ENCODE measurements around the gene ZDHHC14. TPM values are rescaled to one million over a fixed set of nuclear protein-coding genes. Genes with fewer than 3 reads are reported as not detected.

The ZDHHC14 gene
- total RNA-seq, 2 donors from 2014 or later = 13.0 to 19.1 TPM

- TF ChIP-seq CTCF (IDR thresholded peaks at IDR 0.05) = no peak
- H3K4me3 ChIP-seq = no peak overlapping the region
- DNase-seq (ENCODE audit: low spot score) = no peak
- no peaks in the 10 kb centered on the region for H3K36me3 ChIP-seq
- no peaks in the 10 kb centered on the region for H3K9me3 ChIP-seq
- no peak overlapping the region for H3K27ac ChIP-seq
- no peaks in the 10 kb centered on the region for H3K4me1 ChIP-seq
- H3K27me3 ChIP-seq = no peaks in the 10 kb centered on the region
Observed at GRCh38 chr6:157568702-157569101, 187.7 kb downstream of the ZDHHC14 start.

DNA sequence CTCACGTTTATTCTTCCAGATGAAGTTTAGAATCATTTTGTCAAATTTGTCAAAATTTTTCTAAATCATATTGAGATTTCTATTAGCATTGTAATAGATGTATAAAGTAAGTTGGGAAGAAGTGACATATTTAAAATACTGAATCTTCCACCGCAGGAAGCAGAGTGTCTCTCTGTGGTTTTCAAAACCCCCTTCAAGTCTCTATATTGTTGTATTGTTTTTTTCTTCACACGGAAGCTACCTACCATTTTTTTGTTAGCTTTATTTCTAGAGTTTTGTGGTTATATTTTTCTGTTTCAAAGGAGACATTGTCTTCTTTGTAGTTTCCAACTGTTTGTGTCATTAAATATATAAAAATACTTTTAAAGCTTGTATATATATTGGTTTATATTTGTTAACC lies 188.6 kb downstream of the ZDHHC14 start:
- Histone ChIP-seq H3K9me3 (no peaks in the 10 kb centered on the region), H3K27me3 (no peaks in the 10 kb centered on the region), H3K4me3 (no peak overlapping the region), H3K27ac (no peak overlapping the region), H3K36me3 (no peaks in the 10 kb centered on the region), H3K4me1 (no peaks in the 10 kb centered on the region)
- DNase-seq (ENCODE audit: low spot score) = no peak
- TF ChIP-seq CTCF (IDR thresholded peaks at IDR 0.05) = no peak

DNA sequence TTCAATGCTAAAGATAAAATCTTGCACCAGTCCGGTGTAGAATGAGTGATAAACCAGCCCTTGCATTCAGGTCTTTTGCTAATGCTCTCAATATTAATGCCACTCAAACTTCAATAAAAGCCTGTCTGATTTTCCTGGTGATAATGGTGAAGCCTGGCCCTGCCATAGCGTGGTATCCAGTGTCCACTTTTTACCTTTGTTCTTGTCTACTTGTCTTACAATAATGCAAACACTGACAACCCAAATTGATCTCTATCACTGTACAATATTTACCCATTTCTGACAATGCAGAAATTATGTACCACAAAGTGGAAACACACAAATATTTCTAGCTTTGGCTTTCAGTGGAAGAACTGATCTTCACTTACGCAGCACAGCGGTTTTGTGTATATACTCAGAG lies 189.1 kb downstream of the ZDHHC14 start:
- H3K36me3 ChIP-seq = no peaks in the 10 kb centered on the region
- no peak for DNase-seq (ENCODE audit: low spot score)
- no peaks in the 10 kb centered on the region for H3K9me3 ChIP-seq

DNA sequence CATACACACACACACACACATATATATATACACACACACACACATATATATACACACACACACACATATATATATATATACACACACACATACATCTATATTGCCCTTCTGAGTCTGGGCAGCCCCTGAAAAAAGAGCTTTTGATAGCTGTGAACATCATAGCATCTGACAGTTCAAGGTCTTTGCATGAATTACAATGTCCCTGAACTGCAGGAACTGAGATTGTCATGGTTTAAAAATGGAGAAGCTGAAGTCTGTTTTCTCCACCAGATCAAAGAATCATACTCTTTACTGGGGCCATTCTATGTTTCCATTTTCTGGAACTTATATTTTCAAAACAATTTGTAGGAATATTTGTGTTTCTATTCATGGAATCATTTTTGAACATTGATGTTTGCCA lies 189.8 kb downstream of the ZDHHC14 start:
- Histone ChIP-seq H3K36me3 (no peaks in the 10 kb centered on the region), H3K27ac (no peak overlapping the region), H3K4me1 (no peaks in the 10 kb centered on the region), H3K9me3 (no peaks in the 10 kb centered on the region), H3K27me3 (no peaks in the 10 kb centered on the region), H3K4me3 (no peak overlapping the region)
- DNase-seq (ENCODE audit: low spot score) = no peak
- TF ChIP-seq CTCF (IDR thresholded peaks at IDR 0.05) = no peak

More for the DNA sequence above, 189.1 kb downstream of the ZDHHC14 start:
- no peak for TF ChIP-seq CTCF (IDR thresholded peaks at IDR 0.05)
- Histone ChIP-seq H3K4me3 (no peak overlapping the region), H3K4me1 (no peaks in the 10 kb centered on the region), H3K27ac (no peak overlapping the region), H3K27me3 (no peaks in the 10 kb centered on the region)

DNA sequence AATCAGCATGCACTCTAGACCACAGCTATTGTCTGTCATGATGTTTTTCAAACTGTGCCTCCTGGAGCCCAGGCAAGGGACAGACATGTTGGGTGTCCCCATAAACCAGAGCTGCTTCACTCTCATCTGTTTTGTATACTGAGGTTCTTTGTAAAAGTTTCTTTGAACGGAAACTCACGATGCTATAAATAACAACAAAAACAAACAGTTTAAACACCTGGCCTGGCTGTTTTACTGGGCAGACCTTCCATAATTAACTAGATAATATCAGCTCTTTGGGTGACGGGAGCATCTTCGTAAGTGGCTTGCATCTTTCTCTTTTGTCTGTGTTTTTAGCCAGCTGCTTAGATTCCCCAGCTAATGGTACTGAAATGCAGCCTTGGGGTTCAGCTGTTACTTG lies 190.3 kb downstream of the ZDHHC14 start:
- Histone ChIP-seq H3K27me3 (no peaks in the 10 kb centered on the region), H3K27ac (no peak overlapping the region), H3K36me3 (no peaks in the 10 kb centered on the region), H3K4me1 (no peaks in the 10 kb centered on the region), H3K9me3 (no peaks in the 10 kb centered on the region), H3K4me3 (no peak overlapping the region)
- no peak for TF ChIP-seq CTCF (IDR thresholded peaks at IDR 0.05)
- no peak for DNase-seq (ENCODE audit: low spot score)

- TF ChIP-seq CTCF (IDR thresholded peaks at IDR 0.05) = no peak
- Histone ChIP-seq H3K4me3 (no peak overlapping the region), H3K9me3 (no peaks in the 10 kb centered on the region), H3K36me3 (no peaks in the 10 kb centered on the region), H3K4me1 (no peaks in the 10 kb centered on the region), H3K27ac (no peak overlapping the region), H3K27me3 (no peaks in the 10 kb centered on the region)
- no peak for DNase-seq (ENCODE audit: low spot score)
Observed at GRCh38 chr6:157571950-157572349, 191.0 kb downstream of the ZDHHC14 start.
